Liver (tissue), 3 donors: ENCODE measurements around the gene SV2B.

Source experiments
- ATF3 ChIP-seq: IDR thresholded peaks from 2 replicates; pipeline ENCODE4 v1.6.1; 2016; ENCODE audit warnings: antibody characterized with exemption
- HNF4G ChIP-seq: IDR thresholded peaks from 2 replicates; pipeline ENCODE4 v1.6.1; 2016; ENCODE audit warnings: antibody characterized with exemption
- NR2F2 ChIP-seq: IDR thresholded peaks from 2 replicates; pipeline ENCODE4 v1.6.1; 2016; ENCODE audit warnings: antibody characterized with exemption
- REST ChIP-seq: IDR thresholded peaks from 2 replicates; pipeline ENCODE4 v1.6.1; 2016; ENCODE audit warnings: antibody characterized with exemption, mild to moderate bottlenecking
- RXRA ChIP-seq, 2 donors: IDR thresholded peaks; 2 replicates each; pipeline ENCODE4 v1.6.1; 2017 to 2018; ENCODE audit warnings: antibody characterized with exemption in 2 of 2, mild to moderate bottlenecking in 1 of 2
- SP1 ChIP-seq: IDR thresholded peaks from 2 replicates; pipeline ENCODE4 v1.6.1; 2018; ENCODE audit warnings: antibody characterized with exemption, mild to moderate bottlenecking
- YY1 ChIP-seq: IDR thresholded peaks from 2 replicates; pipeline ENCODE4 v1.6.1; 2016; ENCODE audit warnings: antibody characterized with exemption, mild to moderate bottlenecking
- TF ChIP-seq, protein P1 (sequence below): fragments of 150-350 bp; IDR thresholded peaks from 2 replicates; pipeline ENCODE4 v1.5.1; 2017; ENCODE audit warnings: improper control_type of control experiment, low read depth, low read length; ENCODE audit not compliant: missing input control
- donor health status: healthy.
- donor health status: healthy.

GRCh38 chr15:91223863-91224262 is 123.8 kb downstream of the SV2B start:
- TF ChIP-seq REST (no peak), YY1 (no peak), NR2F2 (no peak), ATF3 (no peak), RXRA (IDR thresholded peaks at IDR 0.05) (no peak), HNF4G (no peak), SP1 (no peak)
- TF ChIP-seq, protein P1, sequence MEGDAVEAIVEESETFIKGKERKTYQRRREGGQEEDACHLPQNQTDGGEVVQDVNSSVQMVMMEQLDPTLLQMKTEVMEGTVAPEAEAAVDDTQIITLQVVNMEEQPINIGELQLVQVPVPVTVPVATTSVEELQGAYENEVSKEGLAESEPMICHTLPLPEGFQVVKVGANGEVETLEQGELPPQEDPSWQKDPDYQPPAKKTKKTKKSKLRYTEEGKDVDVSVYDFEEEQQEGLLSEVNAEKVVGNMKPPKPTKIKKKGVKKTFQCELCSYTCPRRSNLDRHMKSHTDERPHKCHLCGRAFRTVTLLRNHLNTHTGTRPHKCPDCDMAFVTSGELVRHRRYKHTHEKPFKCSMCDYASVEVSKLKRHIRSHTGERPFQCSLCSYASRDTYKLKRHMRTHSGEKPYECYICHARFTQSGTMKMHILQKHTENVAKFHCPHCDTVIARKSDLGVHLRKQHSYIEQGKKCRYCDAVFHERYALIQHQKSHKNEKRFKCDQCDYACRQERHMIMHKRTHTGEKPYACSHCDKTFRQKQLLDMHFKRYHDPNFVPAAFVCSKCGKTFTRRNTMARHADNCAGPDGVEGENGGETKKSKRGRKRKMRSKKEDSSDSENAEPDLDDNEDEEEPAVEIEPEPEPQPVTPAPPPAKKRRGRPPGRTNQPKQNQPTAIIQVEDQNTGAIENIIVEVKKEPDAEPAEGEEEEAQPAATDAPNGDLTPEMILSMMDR = no peak
